IMR-90 (cell line): ENCODE data around the gene MAGI2.
A peak's percentile ranks its signal among the peaks of the same experiment; 100 is the strongest.

ENCODE experiments used
- MXI1 ChIP-seq: IDR thresholded peaks from 2 replicates; pipeline ENCODE4 v1.6.1; 2012; ENCODE audit warnings: low read depth, mild to moderate bottlenecking, low read length, moderate library complexity, borderline replicate concordance
- POLR2A ChIP-seq: IDR thresholded peaks from 2 replicates; pipeline ENCODE4 v1.6.1; 2012; ENCODE audit warnings: mild to moderate bottlenecking, low read depth, low read length

DNA sequence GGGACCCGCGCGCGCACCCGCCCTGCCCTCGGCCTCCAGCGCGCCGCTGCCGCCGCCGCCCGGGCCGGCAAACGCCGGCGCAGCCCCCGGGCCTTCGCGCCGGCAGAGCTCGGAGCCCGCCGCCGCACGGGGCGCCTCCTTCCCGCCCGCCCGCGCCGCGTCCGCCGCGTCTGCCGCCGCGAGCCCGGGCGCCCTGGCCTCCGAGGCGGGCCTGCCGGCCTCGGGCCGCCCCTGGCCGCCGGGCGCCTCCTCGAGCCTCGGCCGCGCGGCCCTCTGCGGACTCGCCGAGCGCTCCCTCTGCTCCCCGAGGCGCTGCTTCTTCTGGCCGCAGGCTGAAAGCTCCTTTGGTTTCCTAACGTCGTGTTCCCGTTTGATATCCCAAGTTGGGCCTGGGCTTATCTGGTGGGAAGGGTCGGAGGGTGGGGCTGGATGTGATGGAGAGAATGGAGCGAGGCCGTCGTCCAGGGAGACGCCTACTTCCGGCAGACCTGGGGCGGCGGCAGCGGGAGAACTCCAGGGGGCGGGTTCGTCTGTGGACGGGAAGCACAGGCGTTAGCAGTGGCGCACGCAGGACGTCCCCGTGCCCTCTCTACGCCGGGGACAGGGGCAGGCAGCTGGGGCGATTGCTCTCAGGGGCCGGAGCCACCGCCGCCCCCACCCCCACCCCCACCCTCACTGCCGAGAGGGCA, 1433.9 kb downstream of the MAGI2 start:
- TF ChIP-seq POLR2A (peak; percentile 40; the same call in 1 of the 2 replicates), MXI1 (no peak)
